DOHH2 (cell line): Measurements from ENCODE around the gene SPIRE2.
"Not testable (repeated sequence)": the region's sequence is repeated elsewhere in the genome, so short reads cannot be mapped to it uniquely, and the experiment has no call there.

Source experiments
- H3F3A ChIP-seq: fragments of 200-600 bp; sonication (generic), shearing (Covaris generic); 2 replicates; pipeline ENCODE4 v1.6.0; 2016; ENCODE audit warnings: antibody characterized with exemption, mild to moderate bottlenecking; ENCODE audit not compliant: control insufficient read depth, insufficient read depth
- H3K27ac ChIP-seq: fragments of 200-600 bp; sonication (generic); 2 replicates; pipeline ENCODE4 v1.5.1; 2014; ENCODE audit warnings: low read depth, mild to moderate bottlenecking, low read length, moderate library complexity
- H3K27me3 ChIP-seq: fragments of 200-600 bp; sonication (generic); 2 replicates; pipeline ENCODE4 v1.6.1; 2014; ENCODE audit warnings: mild to moderate bottlenecking, low read length, mixed read lengths; ENCODE audit not compliant: control insufficient read depth
- H3K36me3 ChIP-seq: fragments of 200-600 bp; sonication (generic); 2 replicates; pipeline ENCODE4 v1.6.1; 2014; ENCODE audit warnings: mild to moderate bottlenecking, low read length, moderate library complexity, mixed read lengths; ENCODE audit not compliant: control insufficient read depth
- H3K4me1 ChIP-seq: fragments of 200-600 bp; sonication (generic); 2 replicates; pipeline ENCODE4 v1.6.1; 2014; ENCODE audit warnings: mild to moderate bottlenecking, low read length, mixed read lengths; ENCODE audit not compliant: control insufficient read depth
- H3K4me2 ChIP-seq: fragments of 200-600 bp; sonication (generic); 2 replicates; pipeline ENCODE4 v1.6.0; 2014; ENCODE audit warnings: mild to moderate bottlenecking, low read length, moderate library complexity
- H3K4me3 ChIP-seq: fragments of 200-600 bp; sonication (generic); 2 replicates; pipeline ENCODE4 v1.5.1; 2014; ENCODE audit warnings: mild to moderate bottlenecking, low read length, mixed read lengths
- H3K79me2 ChIP-seq: fragments of 200-600 bp; sonication (generic); 2 replicates; pipeline ENCODE4 v1.6.1; 2014; ENCODE audit warnings: mild to moderate bottlenecking, low read length, mixed read lengths; ENCODE audit not compliant: control insufficient read depth
- H3K9me2 ChIP-seq: fragments of 200-600 bp; sonication (generic); replicated peaks from 2 replicates; pipeline ENCODE4 v1.6.1; 2014; ENCODE audit warnings: mild to moderate bottlenecking, low read length, mixed read lengths; ENCODE audit not compliant: control insufficient read depth
- H3K9me3 ChIP-seq: fragments of 200-600 bp; sonication (generic); 2 replicates; pipeline ENCODE4 v1.6.1; 2014; ENCODE audit warnings: antibody characterized with exemption, low read length, mixed read lengths; ENCODE audit not compliant: control insufficient read depth, insufficient read depth
- H4K20me1 ChIP-seq: fragments of 200-600 bp; sonication (generic); 2 replicates; pipeline ENCODE4 v1.6.0; 2014; ENCODE audit warnings: low read depth, mild to moderate bottlenecking, antibody characterized with exemption, low read length, moderate library complexity; ENCODE audit not compliant: control insufficient read depth, insufficient read depth
- EZH2phosphoT487 ChIP-seq: fragments of 200-600 bp; sonication (generic); IDR thresholded peaks from 2 replicates; pipeline ENCODE4 v1.6.1; 2017; ENCODE audit warnings: borderline replicate concordance, mild to moderate bottlenecking, antibody characterized with exemption, low read length, moderate library complexity, mixed read lengths
- TF ChIP-seq, protein P1 (sequence below): fragments of 200-600 bp; sonication (generic); IDR thresholded peaks from one replicate; pipeline ENCODE4 v1.5.1; 2014; ENCODE audit warnings: antibody characterized with exemption, mild to moderate bottlenecking, low read depth, low read length; ENCODE audit not compliant: poor library complexity, severe bottlenecking

SPIRE2 gene

DNA sequence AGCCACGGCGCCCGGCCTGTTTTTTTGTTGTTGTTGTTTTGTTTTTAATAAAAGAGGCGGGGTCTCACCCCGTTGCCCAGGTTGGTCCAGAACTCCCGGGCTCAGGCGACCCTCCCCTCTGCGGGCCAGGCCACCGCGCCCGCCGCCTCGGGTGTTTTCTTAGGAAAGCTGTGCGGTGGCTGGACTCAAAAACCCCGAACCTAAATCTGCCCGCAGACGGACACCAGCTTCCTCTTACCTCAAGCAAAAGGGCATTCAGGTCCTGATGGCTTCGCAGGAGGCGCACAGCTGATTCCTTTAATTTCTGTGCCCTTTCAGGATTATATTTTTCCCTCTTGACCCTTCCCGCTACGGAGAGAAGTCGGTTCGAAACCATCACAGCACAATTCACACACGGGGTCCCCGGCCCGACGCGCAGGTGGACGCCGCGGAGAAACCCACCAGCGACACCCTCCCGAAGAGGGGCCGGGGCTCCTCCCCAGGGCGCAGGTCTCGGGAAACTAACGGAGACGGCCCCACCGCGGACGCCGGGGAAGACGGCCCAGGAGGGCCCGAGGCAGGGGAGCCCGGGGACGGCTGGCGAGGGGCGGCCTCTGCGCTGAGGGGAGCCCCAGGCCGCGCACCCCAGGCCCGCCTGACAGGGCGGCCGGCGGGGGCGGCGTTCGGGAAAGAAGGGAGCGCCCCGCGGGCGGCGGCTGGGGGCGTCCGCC, 12.5 kb upstream of the SPIRE2 start:
- H3K36me3 ChIP-seq: peaks cover 51% of the 10 kb centered on the region
- H3K4me3 ChIP-seq: peak overlapping the region; percentile 97
- TF ChIP-seq EZH2phosphoT487: no peak
- TF ChIP-seq, protein P1, sequence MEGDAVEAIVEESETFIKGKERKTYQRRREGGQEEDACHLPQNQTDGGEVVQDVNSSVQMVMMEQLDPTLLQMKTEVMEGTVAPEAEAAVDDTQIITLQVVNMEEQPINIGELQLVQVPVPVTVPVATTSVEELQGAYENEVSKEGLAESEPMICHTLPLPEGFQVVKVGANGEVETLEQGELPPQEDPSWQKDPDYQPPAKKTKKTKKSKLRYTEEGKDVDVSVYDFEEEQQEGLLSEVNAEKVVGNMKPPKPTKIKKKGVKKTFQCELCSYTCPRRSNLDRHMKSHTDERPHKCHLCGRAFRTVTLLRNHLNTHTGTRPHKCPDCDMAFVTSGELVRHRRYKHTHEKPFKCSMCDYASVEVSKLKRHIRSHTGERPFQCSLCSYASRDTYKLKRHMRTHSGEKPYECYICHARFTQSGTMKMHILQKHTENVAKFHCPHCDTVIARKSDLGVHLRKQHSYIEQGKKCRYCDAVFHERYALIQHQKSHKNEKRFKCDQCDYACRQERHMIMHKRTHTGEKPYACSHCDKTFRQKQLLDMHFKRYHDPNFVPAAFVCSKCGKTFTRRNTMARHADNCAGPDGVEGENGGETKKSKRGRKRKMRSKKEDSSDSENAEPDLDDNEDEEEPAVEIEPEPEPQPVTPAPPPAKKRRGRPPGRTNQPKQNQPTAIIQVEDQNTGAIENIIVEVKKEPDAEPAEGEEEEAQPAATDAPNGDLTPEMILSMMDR: no peak
- no peaks in the 10 kb centered on the region for H3K9me3 ChIP-seq
- no peaks in the 10 kb centered on the region for H3K27me3 ChIP-seq
- peak overlapping the region; percentile 63 for H3K27ac ChIP-seq
- peak overlapping the region; percentile 87 for H3K4me2 ChIP-seq
- H3K4me1 ChIP-seq: peaks cover 57% of the 10 kb centered on the region
- H3K9me2 ChIP-seq: no peaks in the 10 kb centered on the region
- H3K79me2 ChIP-seq: peaks cover 76% of the 10 kb centered on the region
- H4K20me1 ChIP-seq: 0 out of 2 replicates have a peak, but pooled peaks cover 13% of the 10 kb centered on the region
- no peaks in the 10 kb centered on the region for H3F3A ChIP-seq

DNA sequence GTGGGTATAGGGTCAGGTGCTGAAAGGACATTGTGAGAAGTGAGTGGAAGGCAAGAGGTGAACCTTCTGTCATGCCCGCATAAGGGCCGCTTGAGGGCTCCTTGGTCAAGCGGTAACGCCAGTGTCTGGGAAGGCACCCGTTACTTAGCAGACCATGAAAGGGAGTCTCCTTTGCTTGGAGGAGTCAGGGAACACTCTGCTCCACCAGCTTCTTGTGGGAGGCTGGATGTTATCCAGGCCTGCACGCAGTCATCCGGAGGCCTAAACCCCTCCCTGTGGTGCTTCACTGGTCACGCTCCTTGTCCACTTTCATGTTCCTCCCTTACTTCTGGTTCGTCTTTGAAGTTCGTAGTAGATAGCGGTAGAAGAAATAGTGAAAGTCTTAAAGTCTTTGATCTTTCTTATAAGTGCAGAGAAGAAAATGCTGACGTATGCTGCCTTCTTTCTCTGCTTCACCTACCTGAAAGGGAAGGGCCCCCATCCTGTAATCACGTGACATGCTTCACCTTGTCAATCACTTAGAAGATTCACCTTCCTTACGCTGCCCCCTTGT, 9.3 kb upstream of the SPIRE2 start:
- peaks cover 37% of the 10 kb centered on the region for H3K4me1 ChIP-seq
- H3K9me3 ChIP-seq, H4K20me1 ChIP-seq, H3F3A ChIP-seq, H3K27me3 ChIP-seq, H3K27ac ChIP-seq, H3K9me2 ChIP-seq: not testable (repeated sequence)
- 0 out of 2 replicates have a peak overlapping the region, but pooled peaks have one; percentile 16 for H3K4me3 ChIP-seq
- peaks cover 45% of the 10 kb centered on the region for H3K79me2 ChIP-seq
- H3K36me3 ChIP-seq: peaks cover 19% of the 10 kb centered on the region
- H3K4me2 ChIP-seq: peak overlapping the region; percentile 87

DNA sequence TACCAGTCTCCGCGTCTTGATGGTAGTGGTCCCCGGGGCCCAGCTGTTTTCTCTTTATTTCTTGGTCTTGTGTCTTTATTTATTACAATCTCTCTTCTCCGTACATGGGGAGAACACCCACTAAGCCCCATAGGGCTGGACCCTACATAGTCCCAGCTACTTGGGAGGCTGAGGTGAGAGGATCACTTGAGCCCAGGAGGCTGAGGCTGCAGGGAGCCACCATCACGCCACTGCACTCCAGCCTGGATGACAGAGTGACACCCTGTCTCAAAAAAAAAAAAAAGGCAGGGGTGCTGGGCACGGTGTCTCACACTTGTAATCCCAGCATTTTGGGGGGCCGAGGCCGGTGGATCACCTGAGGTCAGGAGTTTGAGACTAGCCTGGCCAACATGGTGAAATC, 8.8 kb upstream of the SPIRE2 start:
- Histone ChIP-seq H3K4me3 (0 out of 2 replicates have a peak overlapping the region, but pooled peaks have one; percentile 16), H3K36me3 (peaks cover 14% of the 10 kb centered on the region), H3K4me2 (peak overlapping the region; percentile 87), H3K79me2 (peaks cover 39% of the 10 kb centered on the region), H3K4me1 (peaks cover 32% of the 10 kb centered on the region)
- not testable (repeated sequence) for H4K20me1 ChIP-seq, H3K9me2 ChIP-seq, H3K27ac ChIP-seq, H3K9me3 ChIP-seq, H3K27me3 ChIP-seq, H3F3A ChIP-seq

DNA sequence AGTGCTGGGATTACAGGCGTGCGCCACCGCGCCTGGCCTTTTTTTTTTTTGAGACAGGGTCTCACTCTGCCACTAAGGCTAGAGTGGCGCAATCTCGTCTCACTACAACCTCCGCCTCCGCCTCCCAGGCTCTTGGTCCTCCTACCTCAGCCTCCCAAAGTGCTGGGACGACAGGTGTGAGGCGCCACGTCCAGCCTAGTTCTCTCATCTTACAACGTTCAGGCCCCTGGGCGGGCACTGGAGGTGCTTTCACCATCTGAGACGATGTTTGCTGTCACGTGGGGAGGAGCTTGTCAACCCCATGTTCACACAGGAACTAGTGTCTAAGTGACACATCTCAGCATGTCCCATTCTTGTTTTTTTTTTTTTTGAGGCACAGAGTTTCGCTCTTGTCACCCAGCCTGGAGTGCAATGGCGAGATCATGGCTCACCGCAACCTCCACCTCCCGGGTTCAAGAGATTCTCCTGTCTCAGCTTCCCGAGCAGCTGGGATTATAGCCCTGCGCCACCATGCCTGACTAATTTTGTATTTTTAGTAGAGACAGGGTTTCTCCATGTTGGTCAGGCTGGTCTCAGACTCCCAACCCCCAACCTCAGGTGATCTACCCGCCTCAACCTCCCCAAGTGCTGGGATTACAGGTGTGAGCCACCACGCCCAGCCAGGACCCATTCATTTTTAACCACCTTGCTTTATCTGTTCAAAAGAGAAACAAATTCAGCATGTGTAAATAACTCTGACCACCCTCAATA, 6.7 kb upstream of the SPIRE2 start:
- Histone ChIP-seq H3K4me1 (peaks cover 35% of the 10 kb centered on the region), H3K4me2 (no peak overlapping the region), H3K4me3 (no peak overlapping the region), H3K36me3 (no peaks in the 10 kb centered on the region), H3F3A (no peaks in the 10 kb centered on the region), H3K79me2 (peaks cover 19% of the 10 kb centered on the region), H3K9me3 (no peaks in the 10 kb centered on the region), H4K20me1 (no peaks in the 10 kb centered on the region), H3K27ac (no peak overlapping the region), H3K27me3 (no peaks in the 10 kb centered on the region), H3K9me2 (no peaks in the 10 kb centered on the region)
- no peak for TF ChIP-seq EZH2phosphoT487
- TF ChIP-seq, protein P1: no peak
